ENCODE measurements around the gene SNX33. TPM values are rescaled to one million over a fixed set of nuclear protein-coding genes. Genes with fewer than 3 reads are reported as not detected.
"Not testable (repeated sequence)": the region's sequence is repeated elsewhere in the genome, so short reads cannot be mapped to it uniquely, and the experiment has no call there.

The SNX33 gene
- polyA plus RNA-seq, 2 of the 4 experiments (the other 2 are of a cell fraction): 8.4 to 11.2 TPM

- TF ChIP-seq BCL3 (IDR thresholded peaks at IDR 0.05): peak; percentile 89; the same call in 2 of the 3 replicates
- TF ChIP-seq MYC (IDR thresholded peaks at IDR 0.05; ENCODE audit: borderline replicate concordance, low read length): 0 out of 2 replicates have a peak, but pooled peaks have one; percentile 40
- TF ChIP-seq E2F6 (IDR thresholded peaks at IDR 0.05; ENCODE audit: borderline replicate concordance, low read depth): peak; percentile 74
- TF ChIP-seq JUN (IDR thresholded peaks at IDR 0.05): peak; percentile 78 to 87
- TF ChIP-seq MAZ (IDR thresholded peaks at IDR 0.05; ENCODE audit: borderline replicate concordance, low read depth, low read length): peak; percentile 49; the same call in 1 of the 2 replicates
Measured at GRCh38 chr15:75625542-75626347, 22.0 kb upstream of the SNX33 start, which contains the start of gene SNUPN (continued).

- ATAC-seq (0 out of 6 replicates have a peak, but pooled peaks of 1 of the 2 experiments have one; percentile 22), DNase-seq (ENCODE audit: low read depth in 1 of 2, low spot score in 1 of 2) (no peak), FAIRE-seq (no peak)
- Histone ChIP-seq H3K4me2 (no peak overlapping the region), H3K4me3 (no peak overlapping the region), H3K9me3 (no peaks in the 10 kb centered on the region), H3K27ac (no peak overlapping the region), H3K4me1 (peaks cover 10% of the 10 kb centered on the region)
- CTCF ChIA-PET: interaction anchor here (0.8 to 19.9 kb wide), 3 partner anchors 14 to 53 kb away, joined by 3 to 394 read pairs (median 4); partner anchors contain the start of gene PTPN9
- POLR2A ChIA-PET: no interaction called here
- TF ChIP-seq POLR2AphosphoS2 (conservative IDR thresholded peaks at IDR 0.05; ENCODE audit: low read length): no peak
- TF ChIP-seq FOSB (CRISPR knock-in tag; IDR thresholded peaks at IDR 0.05): no peak
- TF ChIP-seq NR3C1 (IDR thresholded peaks at IDR 0.05): no peak
- TF ChIP-seq KDM5A (IDR thresholded peaks at IDR 0.05): no peak
- no peak for TF ChIP-seq HDAC2 (IDR thresholded peaks at IDR 0.05)
- TF ChIP-seq FOXS1 (CRISPR knock-in tag; IDR thresholded peaks at IDR 0.05): no peak
- TF ChIP-seq NFE2L2 (conservative IDR thresholded peaks at IDR 0.05; ENCODE audit: low read length): no peak
- no peak for TF ChIP-seq POLR2A (IDR thresholded peaks at IDR 0.05; ENCODE audit: low read length)
Measured at GRCh38 chr15:75631935-75632334, 15.8 kb upstream of the SNX33 start.

GRCh38 chr15:75633922-75634321 lies 13.8 kb upstream of the SNX33 start:
- H3K27ac ChIP-seq; H3K9me3 ChIP-seq; H3K4me2 ChIP-seq; ATAC-seq; H3K4me3 ChIP-seq; FAIRE-seq; POLR2A ChIA-PET; DNase-seq (ENCODE audit: low read depth in 1 of 2, low spot score in 1 of 2): not testable (repeated sequence)
- 90% methylated on average over 7 of the region's 7 CpGs for WGBS (ENCODE audit: missing lambda C conversion rate)
- CTCF ChIA-PET: interaction anchor here (1.2 to 19.9 kb wide), 4 partner anchors 14 to 266 kb away, joined by 5 to 394 read pairs (median 12); partner anchors contain the start of genes MAN2C1 and SNX33
- peaks cover 11% of the 10 kb centered on the region for H3K4me1 ChIP-seq

- TF ChIP-seq ELK1 (IDR thresholded peaks at IDR 0.05; ENCODE audit: low read depth, low read length) (no peak), CHD4 (IDR thresholded peaks at IDR 0.05; ENCODE audit: borderline replicate concordance) (no peak), ATOH8 (CRISPR knock-in tag; IDR thresholded peaks at IDR 0.05; ENCODE audit: low read depth) (no peak), RNF2 (IDR thresholded peaks at IDR 0.05; ENCODE audit: borderline replicate concordance, low read depth) (no peak), SMC3 (IDR thresholded peaks at IDR 0.05) (no peak), HOXA7 (CRISPR knock-in tag; IDR thresholded peaks at IDR 0.05) (no peak), HMGXB4 (CRISPR knock-in tag; IDR thresholded peaks at IDR 0.05; ENCODE audit: borderline replicate concordance) (no peak)
- CTCF ChIA-PET: interaction anchor here (0.6 to 19.9 kb wide), 6 partner anchors 7 to 268 kb away, joined by 3 to 394 read pairs (median 6); partner anchors contain the start of gene SNX33
- 82% methylated on average over 6 of the region's 6 CpGs for WGBS (ENCODE audit: missing lambda C conversion rate)
Measured at GRCh38 chr15:75636026-75636425, 11.7 kb upstream of the SNX33 start.

More at GRCh38 chr15:75636026-75636425, 11.7 kb upstream of the SNX33 start:
- Histone ChIP-seq H3K9me3 (no peaks in the 10 kb centered on the region), H3K4me1 (peaks cover 11% of the 10 kb centered on the region), H3K4me3 (no peak overlapping the region), H3K27ac (no peak overlapping the region), H3K4me2 (no peak overlapping the region)
- no peak for DNase-seq (ENCODE audit: low read depth in 1 of 2, low spot score in 1 of 2)
- no peak for FAIRE-seq
- POLR2A ChIA-PET: interaction anchor here (0.7 to 3.0 kb wide), 5 partner anchors 10 to 185 kb away, joined by 3 to 22 read pairs (median 3); partner anchors contain the start of genes PTPN9, SIN3A, SNUPN and SNX33
- no peak for ATAC-seq

All from A549 (cell line).